GM18507 (cell line): ENCODE measurements around the gene APIP.
"Not testable (repeated sequence)": the region's sequence is repeated elsewhere in the genome, so short reads cannot be mapped to it uniquely, and the experiment has no call there.

ENCODE experiments used
- DNase-seq: peaks from one replicate; pipeline ENCODE4 v3.0.0; 2011; ENCODE audit warnings: low read depth; ENCODE audit not compliant: insufficient read length; ENCODE audit errors: extremely low spot score
- FAIRE-seq: peaks from 2 replicates; lab custom pipeline; 2011; peaks lifted over from hg19 to GRCh38; lab: Jason Lieb, UNC

APIP gene

DNA sequence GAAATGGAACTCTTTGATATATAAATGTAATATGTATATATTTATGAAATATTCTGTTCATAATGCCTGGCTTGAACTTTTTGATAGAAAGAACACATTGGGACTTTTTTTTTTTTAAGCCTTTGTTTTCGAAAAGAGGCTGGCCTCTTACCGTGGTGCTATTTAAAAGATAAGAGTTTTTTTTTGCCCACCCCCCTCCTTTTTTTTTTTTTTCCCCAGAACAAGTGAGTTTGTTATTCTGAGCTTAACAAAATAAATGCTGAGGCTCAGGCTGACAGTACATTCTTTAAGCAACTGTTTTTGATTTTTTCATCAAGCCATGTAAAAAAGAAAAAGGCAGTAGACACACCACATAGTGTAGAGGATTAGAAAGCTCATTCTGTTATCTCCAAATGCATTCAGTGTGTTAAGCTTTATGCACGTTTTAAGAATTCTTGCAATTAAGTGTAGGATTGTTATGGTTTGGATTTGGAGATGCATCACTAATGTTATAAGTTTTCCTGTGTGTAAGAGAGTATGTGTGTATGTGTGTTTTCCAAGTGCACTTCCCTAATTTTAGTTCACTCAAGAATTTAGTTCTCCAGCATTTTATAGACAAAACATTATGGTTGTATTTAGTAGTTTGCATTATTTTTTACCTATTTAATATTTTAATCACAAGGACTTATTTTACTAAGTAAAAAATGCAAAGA, 12.2 kb upstream of the APIP start:
- FAIRE-seq = no peak
- no peak for DNase-seq

DNA sequence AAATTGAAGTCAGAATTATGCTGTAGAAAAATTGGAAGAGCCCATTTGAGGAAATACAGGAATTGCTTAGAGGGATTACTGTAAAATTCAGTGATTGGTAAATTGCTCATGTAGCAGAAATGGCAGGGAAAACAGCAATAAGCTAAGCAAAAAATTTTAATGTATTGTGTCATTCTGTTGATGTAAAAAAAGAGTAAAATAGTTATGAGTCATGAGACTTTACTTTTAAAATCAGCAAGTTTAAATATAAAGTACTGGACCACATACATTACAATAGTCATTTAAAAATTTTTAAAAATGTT, 10.6 kb upstream of the APIP start:
- DNase-seq (no peak), FAIRE-seq (no peak)

DNA sequence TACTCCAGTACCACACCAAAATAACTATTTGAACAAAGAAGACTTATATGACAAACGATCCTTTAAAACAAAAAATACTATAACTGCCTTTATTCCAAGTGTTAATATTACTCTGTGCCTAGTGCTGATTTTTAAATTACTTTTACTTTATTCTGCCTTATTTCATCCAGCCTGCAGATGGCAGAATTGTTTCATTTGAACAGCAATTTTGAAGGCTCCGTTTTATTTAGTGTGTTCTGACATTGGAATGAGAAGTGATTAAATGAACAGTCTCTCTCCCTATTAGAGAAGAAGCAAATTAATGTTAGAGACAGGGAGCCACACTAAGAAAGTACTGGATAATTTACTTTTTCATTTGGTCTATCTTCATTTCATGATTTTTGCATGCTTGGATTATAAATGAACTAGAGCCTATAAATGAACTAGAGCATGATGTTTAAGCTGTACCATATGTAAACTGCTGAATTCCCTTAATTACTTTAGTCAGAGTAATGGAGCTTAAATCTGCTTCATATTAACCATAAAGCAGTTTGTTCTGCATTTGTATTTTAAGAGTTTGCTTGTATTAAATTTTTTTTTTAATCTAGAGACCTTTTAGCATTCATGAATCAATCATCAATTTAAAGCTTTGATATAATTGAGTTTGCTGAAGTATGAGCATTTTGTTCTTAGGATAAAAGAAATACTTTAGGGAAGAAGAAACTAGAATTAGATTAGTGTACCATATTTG, 10.1 kb upstream of the APIP start:
- no peak for DNase-seq
- FAIRE-seq = peak; percentile 70

DNA sequence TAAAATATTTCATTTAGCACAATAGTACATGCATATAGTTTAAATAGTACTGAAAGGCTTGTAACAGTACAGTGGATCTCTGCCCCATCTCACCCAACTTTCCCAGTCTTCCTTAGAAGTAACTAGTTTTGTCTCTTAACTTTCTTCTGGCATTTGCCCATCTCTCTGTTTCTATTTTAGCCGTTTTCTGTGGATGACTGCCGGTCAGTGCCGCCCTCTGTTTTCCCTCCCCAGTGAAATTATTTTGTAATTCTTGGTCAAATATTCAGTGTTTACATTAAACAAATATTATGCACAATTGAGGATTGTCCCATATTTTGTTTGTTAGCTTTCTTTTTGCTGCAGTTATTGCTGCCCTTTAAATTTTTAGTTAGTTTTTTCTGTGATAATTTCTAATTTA, 8.5 kb upstream of the APIP start:
- FAIRE-seq (no peak), DNase-seq (no peak)

DNA sequence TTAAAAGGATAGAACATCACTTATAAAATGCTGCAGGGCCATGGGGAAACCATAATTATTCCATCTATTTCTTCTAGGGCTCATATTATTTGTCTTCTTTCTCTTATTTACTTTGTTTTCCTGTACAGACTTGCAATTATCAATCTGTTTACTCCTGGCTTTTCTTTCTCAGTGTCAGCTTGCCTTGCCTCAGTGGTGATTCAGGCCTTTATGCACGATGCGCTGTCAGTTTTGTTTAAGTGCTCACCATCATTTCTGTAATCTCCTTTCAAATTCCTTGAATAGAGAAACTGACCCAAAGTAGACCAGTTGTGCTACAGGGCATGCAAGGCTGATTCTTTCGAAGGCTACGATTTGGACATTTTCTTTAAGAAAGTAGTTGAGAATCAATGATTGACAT, 5.0 kb upstream of the APIP start:
- DNase-seq (no peak), FAIRE-seq (no peak)

DNA sequence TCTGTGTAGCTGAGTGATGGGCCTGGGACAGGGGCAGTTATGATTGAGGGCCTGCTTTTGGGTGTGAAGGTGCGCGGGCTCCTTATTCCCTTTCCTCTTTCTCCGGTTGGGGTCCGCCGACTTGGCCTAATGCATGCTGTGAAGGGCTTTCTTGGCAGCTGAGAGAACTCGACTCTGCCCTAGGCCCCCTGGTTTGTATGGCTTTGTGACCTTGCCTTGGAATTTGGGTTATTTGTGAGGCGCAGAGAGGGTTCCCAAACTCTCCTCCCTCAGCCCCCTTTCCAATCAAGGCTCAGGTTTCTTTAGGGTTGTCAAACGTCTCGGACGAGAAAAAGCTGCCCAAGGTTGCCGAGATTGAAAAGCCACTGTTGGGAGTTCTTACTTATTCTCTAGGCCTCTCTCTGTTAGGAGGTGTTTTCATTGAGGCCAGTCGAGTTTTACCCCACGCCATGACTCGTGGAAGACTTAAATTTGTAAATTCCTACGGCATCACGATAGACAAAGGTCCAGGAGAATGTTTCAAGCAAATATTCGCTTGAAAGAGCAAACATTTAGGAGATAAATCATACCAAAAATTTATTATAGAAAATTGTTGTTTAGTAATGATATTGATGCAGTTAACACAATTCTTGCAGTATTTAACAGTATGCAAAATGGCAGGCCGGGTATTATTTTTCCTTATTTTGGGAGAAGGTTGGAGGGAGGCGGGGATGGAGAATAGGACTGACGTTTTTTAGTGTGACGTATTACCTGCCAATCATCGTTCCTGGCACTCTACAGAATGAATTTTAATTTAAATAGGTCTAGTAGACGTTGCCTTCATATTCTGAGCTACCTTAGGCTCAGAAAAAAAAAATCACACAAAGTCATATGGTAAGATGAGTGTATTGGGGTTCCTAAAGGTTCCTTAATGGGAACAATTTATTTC, 928 bp upstream of the APIP start:
- FAIRE-seq (no peak), DNase-seq (no peak)

DNA sequence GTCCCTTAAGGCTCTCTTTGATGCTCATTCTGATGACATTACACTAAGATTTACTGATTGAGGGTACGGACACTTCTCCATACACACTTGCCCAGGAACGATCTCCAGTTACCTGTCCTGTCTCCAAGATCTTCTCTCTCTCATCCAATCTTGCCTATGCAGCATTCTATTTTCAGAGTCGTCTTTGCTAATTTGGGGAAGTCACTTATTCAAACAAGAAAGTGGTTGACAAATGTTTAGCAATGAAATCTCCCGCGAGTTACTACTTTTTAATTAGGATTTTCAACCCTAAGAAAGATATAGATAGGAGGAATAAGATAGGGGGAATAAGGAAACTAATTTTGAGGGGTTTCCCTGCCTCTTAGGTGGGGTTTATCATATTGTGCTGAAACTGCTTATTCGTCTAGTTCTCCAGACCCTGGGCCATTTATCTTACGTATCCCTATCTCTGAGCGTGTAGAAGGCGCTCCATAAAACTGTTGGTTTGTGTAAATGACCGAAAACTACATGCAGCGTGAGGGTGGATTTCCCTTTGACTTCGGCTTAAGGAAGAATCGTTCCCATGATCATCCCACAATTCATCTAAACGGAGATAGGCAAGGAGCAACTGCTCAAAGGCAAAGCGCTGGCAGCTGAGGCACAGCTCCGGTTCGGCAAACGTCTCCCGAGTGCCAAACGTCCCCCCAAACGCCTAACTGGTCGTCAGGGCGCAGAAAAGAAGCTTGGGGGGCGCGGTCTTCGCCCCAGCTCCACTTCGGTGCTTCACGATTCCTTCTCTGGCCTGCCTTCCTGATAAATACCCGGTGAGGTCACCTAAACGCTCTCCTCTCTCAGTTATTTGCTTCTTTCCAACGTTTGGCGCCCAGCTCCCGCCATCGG, 804 bp downstream of the APIP start:
- peak; percentile 31 for FAIRE-seq
- DNase-seq = no peak

DNA sequence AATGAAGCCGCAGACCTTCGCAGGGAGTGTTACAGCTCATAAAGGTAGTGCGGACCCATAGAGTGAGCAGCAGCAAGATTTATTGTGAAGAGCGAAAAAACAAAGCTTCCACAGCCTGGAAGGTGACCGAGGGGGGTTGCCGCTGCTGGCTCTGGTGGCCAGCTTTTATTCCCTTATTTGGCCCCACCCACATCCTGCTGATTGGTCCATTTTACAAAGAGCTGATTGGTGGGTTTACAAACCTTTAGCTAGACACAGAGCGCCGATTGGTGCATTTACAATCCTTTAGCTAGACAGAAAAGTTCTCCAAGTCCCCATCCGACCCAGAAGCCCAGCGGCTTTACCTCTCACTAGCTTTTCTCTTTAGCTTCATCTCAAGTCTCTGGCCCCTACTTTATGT, 2.6 kb downstream of the APIP start:
- DNase-seq, FAIRE-seq: not testable (repeated sequence)

DNA sequence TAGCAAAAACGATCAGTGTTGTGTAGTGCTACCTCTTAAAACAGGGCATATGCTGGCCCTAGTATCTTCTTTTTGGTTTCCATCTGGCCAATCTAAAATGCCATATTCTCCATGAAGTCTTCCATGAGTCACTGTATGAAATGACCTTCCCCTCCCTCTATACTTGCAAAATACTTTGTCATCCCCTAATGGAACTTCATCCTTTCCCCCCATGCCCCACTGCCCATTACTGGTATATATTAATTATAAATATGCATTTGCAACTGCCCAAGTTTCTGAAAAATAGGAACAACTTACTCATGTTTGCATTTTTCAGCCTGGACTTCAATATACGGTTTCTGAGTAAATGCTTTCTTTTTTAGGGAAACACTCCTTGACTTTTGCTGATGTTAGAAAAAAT, 4.5 kb downstream of the APIP start:
- DNase-seq (no peak), FAIRE-seq (no peak)

DNA sequence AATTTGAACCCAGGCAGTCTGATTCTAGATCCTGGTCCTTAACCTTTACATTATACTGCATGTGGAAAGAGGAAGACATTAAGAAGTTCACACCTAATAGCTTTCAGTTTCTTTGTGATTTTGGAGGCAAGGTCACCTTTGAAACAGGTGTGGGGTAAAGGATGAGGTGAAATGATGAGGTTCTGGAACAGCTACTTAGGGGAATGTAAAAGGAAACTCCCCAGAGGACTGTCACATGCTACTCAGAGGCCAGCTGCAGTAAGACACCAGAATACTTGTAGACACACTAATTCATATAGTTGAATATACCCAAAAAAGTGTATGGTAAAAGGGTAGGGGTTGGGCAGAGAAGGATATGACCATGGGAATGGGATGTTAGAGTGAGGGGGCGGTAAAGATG, 5.4 kb downstream of the APIP start:
- no peak for FAIRE-seq
- DNase-seq = no peak

DNA sequence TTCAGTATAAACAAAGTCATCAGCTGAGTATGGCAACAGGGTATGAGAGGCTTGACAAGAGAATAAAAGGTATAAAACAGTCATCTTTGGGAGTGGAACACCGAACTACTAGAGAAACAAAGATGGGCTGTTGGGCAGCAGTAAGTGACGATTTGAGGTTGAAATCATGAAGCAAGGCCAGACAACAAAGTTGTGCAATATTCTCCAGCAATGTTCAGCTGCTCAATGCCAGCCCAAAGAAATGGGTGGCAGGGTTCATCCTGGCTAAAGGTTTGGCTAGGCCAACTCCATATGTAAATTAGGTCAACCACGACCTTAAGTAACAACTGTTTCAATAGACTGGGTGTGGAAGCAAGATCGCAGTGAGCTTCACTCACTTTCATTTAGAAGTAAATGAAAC, 6.2 kb downstream of the APIP start:
- FAIRE-seq = no peak
- no peak for DNase-seq

DNA sequence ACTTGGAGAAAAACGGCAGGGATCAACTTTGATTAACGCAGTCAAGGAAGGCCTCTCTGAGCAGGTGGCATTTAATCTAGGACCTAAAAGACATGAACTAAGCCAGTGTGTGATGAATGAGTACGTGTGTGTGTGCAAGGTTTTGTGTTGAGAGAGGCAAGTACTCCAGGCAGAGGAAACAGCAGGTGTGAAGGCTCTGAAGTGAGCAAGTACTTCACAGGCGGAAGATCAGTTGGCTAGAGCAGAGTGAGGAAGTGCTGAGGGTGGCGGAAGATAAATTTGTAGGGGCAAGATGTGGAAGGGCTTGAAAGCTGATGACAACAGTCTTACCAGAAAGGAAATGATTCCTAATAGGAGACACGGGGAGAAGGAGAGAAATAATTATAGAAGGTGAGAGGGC, 6.8 kb downstream of the APIP start:
- FAIRE-seq (no peak), DNase-seq (no peak)

DNA sequence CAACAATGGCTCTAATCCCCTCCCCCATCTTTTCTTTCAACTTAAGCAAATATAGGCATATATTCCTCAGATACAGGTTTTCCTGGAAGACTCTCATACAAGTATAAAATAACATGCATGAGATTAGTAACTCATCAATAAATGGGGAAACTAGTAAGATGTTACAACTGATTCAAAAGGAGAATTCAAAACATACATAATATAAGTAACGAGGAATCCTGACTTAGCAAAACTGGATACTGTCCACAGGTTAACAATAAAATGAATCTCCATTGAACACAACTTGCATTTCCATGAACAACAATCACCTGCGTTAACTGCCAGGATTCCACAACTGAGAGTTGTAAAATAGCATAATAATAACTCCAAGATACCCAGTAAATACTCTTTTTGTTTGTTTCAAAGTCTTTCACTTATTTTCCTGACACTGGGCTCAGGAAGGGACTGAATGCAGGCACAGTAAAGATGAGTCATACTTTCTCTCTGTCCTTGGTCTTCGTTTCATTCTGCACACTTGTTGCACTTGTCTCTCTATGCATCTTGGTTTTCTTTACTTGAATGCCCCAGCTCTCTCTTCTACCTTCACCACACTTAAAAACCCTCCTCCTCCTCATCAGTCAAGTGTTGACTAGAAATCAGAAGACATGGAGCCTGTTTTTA, 8.1 kb downstream of the APIP start:
- DNase-seq (no peak), FAIRE-seq (no peak)

DNA sequence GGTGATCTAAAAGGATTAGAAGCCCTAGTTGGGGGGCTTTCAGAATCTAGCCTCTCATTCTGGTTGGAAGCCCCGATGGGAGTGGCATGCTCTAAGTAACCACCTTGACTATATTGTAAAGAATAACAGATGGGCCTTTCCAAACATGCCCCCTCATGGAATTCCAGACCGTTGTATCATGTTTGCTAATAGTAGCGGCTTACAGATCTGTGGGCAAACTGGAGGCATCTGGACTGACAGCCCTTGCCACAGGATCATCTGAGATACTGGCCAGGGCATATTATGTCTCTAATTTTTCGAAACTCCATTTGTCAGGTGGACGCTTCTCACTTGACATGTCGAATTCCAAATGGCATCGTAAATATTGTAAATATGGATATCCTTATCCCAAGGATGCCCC, 10.5 kb downstream of the APIP start:
- DNase-seq = no peak

DNA sequence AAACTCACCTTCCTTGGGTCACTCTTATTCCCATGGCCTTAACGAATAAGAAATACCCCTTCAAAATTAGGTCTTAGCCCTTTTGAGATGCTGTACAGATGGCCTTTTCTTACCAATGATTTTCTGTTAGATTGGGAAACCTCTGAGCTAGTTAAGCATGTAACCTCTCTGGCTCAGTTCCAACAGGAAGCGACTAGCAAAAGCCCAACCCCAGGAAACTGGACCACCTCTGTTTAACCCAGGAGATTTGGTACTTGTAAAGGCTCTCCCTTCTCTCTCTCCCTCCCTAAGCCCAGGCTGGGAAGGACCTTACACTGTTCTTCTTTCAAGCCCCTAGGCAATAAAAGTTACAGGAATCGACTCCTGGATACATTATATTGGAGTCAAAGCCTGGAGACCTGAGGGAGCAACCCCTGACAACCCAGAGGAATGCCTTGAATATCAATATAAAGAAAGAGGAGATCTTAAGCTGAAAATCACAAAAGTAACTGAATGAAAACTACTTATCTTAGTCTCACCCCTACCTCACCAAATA, 11.7 kb downstream of the APIP start:
- FAIRE-seq (no peak), DNase-seq (no peak)

More for the DNA sequence above, 10.5 kb downstream of the APIP start:
- FAIRE-seq = no peak

DNA sequence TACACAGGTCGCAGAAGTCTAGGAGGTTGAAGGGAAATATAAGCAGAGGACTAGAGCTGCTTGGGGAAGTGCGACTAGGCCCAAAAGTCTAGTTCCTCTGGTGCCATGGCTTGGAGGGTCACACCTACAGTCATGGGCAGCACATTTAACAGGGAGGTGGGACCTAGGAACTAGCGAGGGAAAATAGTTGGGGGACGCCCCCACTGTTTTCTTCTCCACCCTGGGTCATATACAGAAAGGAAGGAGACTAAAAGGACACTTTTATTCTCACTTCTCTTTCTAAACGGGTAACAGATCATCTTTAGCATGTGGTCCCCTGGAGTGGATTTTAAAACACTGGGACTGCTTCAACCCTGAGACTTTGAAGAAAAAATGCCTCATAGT, 16.6 kb downstream of the APIP start:
- DNase-seq = no peak
- no peak for FAIRE-seq

DNA sequence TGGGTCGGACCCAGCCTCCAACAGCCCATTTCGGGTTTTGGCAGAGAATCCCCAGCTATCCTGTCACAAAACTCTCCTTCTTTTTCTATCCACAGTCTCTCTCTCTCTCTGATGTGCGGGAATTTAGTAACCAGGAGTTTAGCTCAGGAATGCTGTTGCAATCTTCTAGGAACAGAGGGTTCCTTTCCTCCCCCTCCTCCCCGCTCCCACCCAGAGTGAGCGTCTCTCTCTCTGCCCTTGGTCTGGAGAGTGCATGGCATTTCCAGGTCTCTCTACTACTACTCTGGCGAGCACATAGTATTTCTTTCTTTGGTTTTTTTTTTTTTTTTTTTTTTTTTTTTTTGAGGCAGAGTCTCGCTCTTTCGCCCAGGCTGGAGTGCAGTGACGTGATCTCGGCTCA, 17.7 kb downstream of the APIP start:
- FAIRE-seq = no peak
- no peak for DNase-seq

DNA sequence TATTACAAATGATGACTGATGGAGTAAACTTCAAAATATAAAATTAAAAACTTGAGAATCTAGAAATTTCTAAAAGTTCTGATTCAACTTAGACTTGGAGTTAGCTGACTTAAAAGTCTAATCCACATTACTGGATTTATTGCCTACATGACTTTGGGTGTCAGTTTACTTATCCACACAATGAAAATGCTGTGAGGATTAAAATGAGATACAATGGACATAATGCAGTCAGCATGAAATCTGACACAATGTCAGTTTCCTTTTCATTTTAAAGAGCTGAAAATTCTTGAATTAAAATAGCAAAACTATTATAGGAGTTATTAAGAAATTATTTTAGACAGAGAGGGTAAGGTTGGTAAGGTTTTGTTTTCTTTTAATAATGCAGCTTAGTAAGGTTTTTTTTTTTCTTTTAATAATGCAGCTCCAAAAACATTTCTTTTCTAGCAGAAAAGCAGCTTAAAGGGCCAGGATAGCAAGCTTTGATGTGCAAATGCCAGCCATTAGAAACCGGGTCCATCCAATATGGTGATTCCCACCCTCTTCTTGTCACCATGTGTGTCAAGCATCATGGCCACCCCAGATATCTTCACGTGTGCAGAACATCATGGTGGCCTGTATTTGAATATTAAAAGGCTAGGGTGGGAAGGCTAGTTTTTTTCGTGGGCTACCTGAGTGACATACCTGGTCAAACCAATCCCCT, 18.9 kb downstream of the APIP start:
- no peak for FAIRE-seq
- DNase-seq = no peak
